Panc1 (cell line): ENCODE results near the gene LRCH1.

Source experiments
- CTCF ChIP-seq: fragments of 450-650 bp; IDR thresholded peaks from 2 replicates; pipeline ENCODE4 v1.5.1; 2017; ENCODE audit warnings: mild to moderate bottlenecking
- POLR2AphosphoS5 ChIP-seq: IDR thresholded peaks from 2 replicates; pipeline ENCODE4 v1.6.1; 2012; ENCODE audit warnings: mild to moderate bottlenecking, low read depth, low read length, moderate library complexity
- SIN3A ChIP-seq: IDR thresholded peaks from 2 replicates; pipeline ENCODE4 v1.6.1; 2012; ENCODE audit warnings: low read depth, mild to moderate bottlenecking, low read length, moderate library complexity, borderline replicate concordance; ENCODE audit not compliant: insufficient read depth
- TCF7L2 ChIP-seq: IDR thresholded peaks from 2 replicates; pipeline ENCODE4 v1.6.1; 2011; ENCODE audit warnings: mild to moderate bottlenecking, low read depth, low read length, inconsistent platforms
- TF ChIP-seq, protein P1 (sequence below), 2 experiments: IDR thresholded peaks; 2 replicates each; pipeline ENCODE4 v1.6.1; 2011 to 2012; ENCODE audit warnings: low read depth in 2 of 2, control low read depth in 1 of 2, low read length in 1 of 2, mild to moderate bottlenecking in 1 of 2, moderate library complexity in 1 of 2; ENCODE audit not compliant: insufficient read depth in 1 of 2

GRCh38 chr13:46660857-46661256, 107.9 kb downstream of the LRCH1 start:
- TF ChIP-seq CTCF = no peak
- no peak for TF ChIP-seq TCF7L2
- TF ChIP-seq SIN3A = no peak
- TF ChIP-seq POLR2AphosphoS5 = no peak
- TF ChIP-seq, protein P1, sequence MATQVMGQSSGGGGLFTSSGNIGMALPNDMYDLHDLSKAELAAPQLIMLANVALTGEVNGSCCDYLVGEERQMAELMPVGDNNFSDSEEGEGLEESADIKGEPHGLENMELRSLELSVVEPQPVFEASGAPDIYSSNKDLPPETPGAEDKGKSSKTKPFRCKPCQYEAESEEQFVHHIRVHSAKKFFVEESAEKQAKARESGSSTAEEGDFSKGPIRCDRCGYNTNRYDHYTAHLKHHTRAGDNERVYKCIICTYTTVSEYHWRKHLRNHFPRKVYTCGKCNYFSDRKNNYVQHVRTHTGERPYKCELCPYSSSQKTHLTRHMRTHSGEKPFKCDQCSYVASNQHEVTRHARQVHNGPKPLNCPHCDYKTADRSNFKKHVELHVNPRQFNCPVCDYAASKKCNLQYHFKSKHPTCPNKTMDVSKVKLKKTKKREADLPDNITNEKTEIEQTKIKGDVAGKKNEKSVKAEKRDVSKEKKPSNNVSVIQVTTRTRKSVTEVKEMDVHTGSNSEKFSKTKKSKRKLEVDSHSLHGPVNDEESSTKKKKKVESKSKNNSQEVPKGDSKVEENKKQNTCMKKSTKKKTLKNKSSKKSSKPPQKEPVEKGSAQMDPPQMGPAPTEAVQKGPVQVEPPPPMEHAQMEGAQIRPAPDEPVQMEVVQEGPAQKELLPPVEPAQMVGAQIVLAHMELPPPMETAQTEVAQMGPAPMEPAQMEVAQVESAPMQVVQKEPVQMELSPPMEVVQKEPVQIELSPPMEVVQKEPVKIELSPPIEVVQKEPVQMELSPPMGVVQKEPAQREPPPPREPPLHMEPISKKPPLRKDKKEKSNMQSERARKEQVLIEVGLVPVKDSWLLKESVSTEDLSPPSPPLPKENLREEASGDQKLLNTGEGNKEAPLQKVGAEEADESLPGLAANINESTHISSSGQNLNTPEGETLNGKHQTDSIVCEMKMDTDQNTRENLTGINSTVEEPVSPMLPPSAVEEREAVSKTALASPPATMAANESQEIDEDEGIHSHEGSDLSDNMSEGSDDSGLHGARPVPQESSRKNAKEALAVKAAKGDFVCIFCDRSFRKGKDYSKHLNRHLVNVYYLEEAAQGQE (IDR thresholded peaks at IDR 0.05; ENCODE audit: insufficient read depth in 1 of 2, low read depth in 2 of 2, low read length in 1 of 2) = no peak
